Peyer's patch (tissue), 4 donors: ENCODE results near the gene EHD1.

ENCODE experiments used
- CTCF ChIP-seq, 6 experiments: fragments of 450-650 bp in 4 of 6; fragments of 200-600 bp in 2 of 6; sonication (generic) in 1 of 6; IDR thresholded peaks; one replicate each; pipeline ENCODE4 v1.5.1; 2017 to 2019; ENCODE audit warnings: antibody characterized with exemption in 6 of 6, mild to moderate bottlenecking in 3 of 6, moderate library complexity in 1 of 6
- POLR2A ChIP-seq, 2 donors: fragments of 450-650 bp; IDR thresholded peaks; one replicate each; pipeline ENCODE4 v1.5.1; 2017; ENCODE audit warnings: antibody characterized with exemption in 2 of 2, mild to moderate bottlenecking in 2 of 2, moderate library complexity in 2 of 2

GRCh38 chr11:64924910-64925284 lies 46.5 kb upstream of the EHD1 start:
- TF ChIP-seq POLR2A (IDR thresholded peaks at IDR 0.05) (no peak), CTCF (IDR thresholded peaks at IDR 0.05) (no peak)
